NT2/D1 (cell line): ENCODE measurements around the gene OR5H14.

ENCODE experiments used
- YY1 ChIP-seq: IDR thresholded peaks from 2 replicates; pipeline ENCODE4 v1.6.1; 2011; ENCODE audit not compliant: insufficient read length, insufficient read depth
- ZNF274 ChIP-seq: IDR thresholded peaks from 2 replicates; pipeline ENCODE4 v1.6.1; 2011; ENCODE audit warnings: mild to moderate bottlenecking, low read depth, low read length

- no peak for TF ChIP-seq YY1
- TF ChIP-seq ZNF274 = no peak
Measured at GRCh38 chr3:98151241-98151640, 4.0 kb downstream of the OR5H14 start.
